ENCODE measurements around the gene CFL2.

- TF ChIP-seq MAX (IDR thresholded peaks at IDR 0.05), result no peak
- no peak for TF ChIP-seq CEBPB (IDR thresholded peaks at IDR 0.05; ENCODE audit: low read depth)
- no peak for TF ChIP-seq EZH2phosphoT487 (IDR thresholded peaks at IDR 0.05; ENCODE audit: borderline replicate concordance)
- TF ChIP-seq CTCF (IDR thresholded peaks at IDR 0.05 in 2 of 3, conservative IDR thresholded peaks at IDR 0.05 in 1 of 3; ENCODE audit: borderline replicate concordance in 1 of 3, insufficient read depth in 1 of 3, low read depth in 2 of 3, low read length in 2 of 3), result no peak
- no peak for TF ChIP-seq ZNF274 (IDR thresholded peaks at IDR 0.05; ENCODE audit: low read depth, low read length)
- no peak for TF ChIP-seq YY1 (IDR thresholded peaks at IDR 0.05; ENCODE audit: extremely low read depth, insufficient replicate concordance, low read depth, low read length)
- TF ChIP-seq POLR2A (IDR thresholded peaks at IDR 0.05; ENCODE audit: borderline replicate concordance, extremely low read depth, insufficient read depth, insufficient read length), result no peak
- TF ChIP-seq SIN3A (IDR thresholded peaks at IDR 0.05; ENCODE audit: low read depth), result no peak
- no peak for TF ChIP-seq JUND (IDR thresholded peaks at IDR 0.05)
- TF ChIP-seq POLR2AphosphoS5 (IDR thresholded peaks at IDR 0.05; ENCODE audit: low read depth, low read length), result no peak
- no peak for TF ChIP-seq EZH2 (IDR thresholded peaks at IDR 0.05)
- no peak for TF ChIP-seq ZBTB33 (IDR thresholded peaks at IDR 0.05; ENCODE audit: extremely low read depth, insufficient replicate concordance, low read length)
- TF ChIP-seq EGR1 (IDR thresholded peaks at IDR 0.05; ENCODE audit: low read depth), result no peak
These were observed 4.4 kb downstream of the CFL2 start for GRCh38 chr14:34710006-34710405.

All from HCT116 (cell line).